IMR-90 (cell line): ENCODE data around the gene AMZ1. TPM values are rescaled to one million over a fixed set of nuclear protein-coding genes. Genes with fewer than 3 reads are reported as not detected.

ENCODE experiments used
- ATAC-seq: fragments of 200-7000 bp; cut with Tn5 transposase; 2 replicates; pipeline ENCODE4 v1.9.1; 2020; ENCODE audit warnings: low read depth, mild to moderate bottlenecking, moderate library complexity
- BruUV-seq: library from RNA; stranded (reverse); fragments of 400-500 nt; replicated peaks from 2 replicates; lab custom pipeline; 2021; lab: Mats Ljungman, UMichigan
- CTCF ChIA-PET: fragments of 300-600 bp; formaldehyde crosslinking; extraction: SDS; loops from one replicate; lab custom pipeline; 2021; ENCODE audit warnings: antibody characterized with exemption; lab: Yijun Ruan, JAX
- POLR2A ChIA-PET: fragments of 300-600 bp; sonication (Branson Sonifier 250); formaldehyde crosslinking; loops from one replicate; lab custom pipeline; 2022; ENCODE audit warnings: antibody characterized with exemption; ENCODE audit not compliant: unreplicated experiment; lab: Charles Lee
- DNase-seq: peaks from one replicate; pipeline ENCODE4 v3.0.0; 2013
- H2AFZ ChIP-seq: replicated peaks from 2 replicates; pipeline ENCODE3; 2013; ENCODE audit warnings: low read length, mild to moderate bottlenecking; ENCODE audit not compliant: poor library complexity
- H2AK5ac ChIP-seq: 2 replicates; pipeline ENCODE4 v1.6.1; 2013; ENCODE audit warnings: low read depth, low read length, inconsistent platforms
- H2AK9ac ChIP-seq: replicated peaks from 2 replicates; pipeline ENCODE3; 2013; ENCODE audit warnings: mild to moderate bottlenecking, low read depth, low read length, moderate library complexity; ENCODE audit not compliant: poor library complexity
- H2BK120ac ChIP-seq: 2 replicates; pipeline ENCODE4 v1.6.1; 2013; ENCODE audit warnings: low read depth, low read length, inconsistent platforms
- H2BK15ac ChIP-seq: 3 replicates; pipeline ENCODE4 v1.6.1; 2013; ENCODE audit warnings: low read depth, low read length, inconsistent platforms
- H2BK20ac ChIP-seq: 2 replicates; pipeline ENCODE4 v1.6.1; 2013; ENCODE audit warnings: low read depth, mild to moderate bottlenecking, inconsistent platforms, low read length, moderate library complexity
- H2BK5ac ChIP-seq: 2 replicates; pipeline ENCODE4 v1.6.1; 2013; ENCODE audit warnings: mild to moderate bottlenecking, low read depth, low read length, inconsistent platforms; ENCODE audit not compliant: poor library complexity, severe bottlenecking
- H3K14ac ChIP-seq: replicated peaks from 2 replicates; pipeline ENCODE4 v1.6.1; 2013; ENCODE audit warnings: low read depth, low read length, inconsistent platforms
- H3K18ac ChIP-seq: 2 replicates; pipeline ENCODE4 v1.6.1; 2013; ENCODE audit warnings: low read depth, low read length, control low read depth
- H3K23ac ChIP-seq: 2 replicates; pipeline ENCODE4 v1.6.1; 2013; ENCODE audit warnings: low read depth, low read length, inconsistent platforms
- H3K27ac ChIP-seq: 2 replicates; pipeline ENCODE4 v1.5.1; 2013; ENCODE audit warnings: mild to moderate bottlenecking, control low read depth, low read length; ENCODE audit not compliant: insufficient read depth
- H3K27me3 ChIP-seq: 2 replicates; pipeline ENCODE4 v1.6.1; 2013; ENCODE audit warnings: low read length; ENCODE audit not compliant: control insufficient read depth, insufficient read depth
- H3K36me3 ChIP-seq: 2 replicates; pipeline ENCODE4 v1.6.1; 2013; ENCODE audit warnings: low read length, mixed read lengths; ENCODE audit not compliant: control insufficient read depth, insufficient read depth
- H3K4ac ChIP-seq: 2 replicates; pipeline ENCODE4 v1.6.1; 2013; ENCODE audit warnings: low read depth, low read length, inconsistent platforms
- H3K4me1 ChIP-seq: 2 replicates; pipeline ENCODE4 v1.6.1; 2013; ENCODE audit warnings: low read length, mixed read lengths; ENCODE audit not compliant: control insufficient read depth, insufficient read depth
- H3K4me2 ChIP-seq: 2 replicates; pipeline ENCODE4 v1.6.1; 2013; ENCODE audit warnings: low read depth, mild to moderate bottlenecking, control low read depth, low read length, moderate library complexity
- H3K4me3 ChIP-seq: 2 replicates; pipeline ENCODE4 v1.5.1; 2013; ENCODE audit warnings: low read depth, mild to moderate bottlenecking, control low read depth, low read length, moderate library complexity; ENCODE audit not compliant: insufficient read depth
- H3K56ac ChIP-seq: 2 replicates; pipeline ENCODE4 v1.6.1; 2013; ENCODE audit warnings: low read length, inconsistent platforms; ENCODE audit not compliant: insufficient read depth; ENCODE audit errors: extremely low read depth
- H3K79me1 ChIP-seq, 2 experiments: 2 replicates each; pipeline ENCODE4 v1.6.1; 2013; ENCODE audit warnings: low read length in 2 of 2, inconsistent platforms in 1 of 2, low read depth in 1 of 2
- H3K9ac ChIP-seq: 2 replicates; pipeline ENCODE4 v1.6.1; 2013; ENCODE audit warnings: low read depth, low read length, control low read depth
- H3K9me1 ChIP-seq: 2 replicates; pipeline ENCODE4 v1.6.1; 2013; ENCODE audit warnings: low read length, inconsistent platforms; ENCODE audit not compliant: insufficient read depth
- H3K9me3 ChIP-seq: 2 replicates; pipeline ENCODE4 v1.6.1; 2013; ENCODE audit warnings: low read length; ENCODE audit not compliant: control insufficient read depth, insufficient read depth
- H4K20me1 ChIP-seq: 2 replicates; pipeline ENCODE4 v1.6.1; 2013; ENCODE audit warnings: low read length, inconsistent platforms; ENCODE audit not compliant: insufficient read depth
- H4K5ac ChIP-seq: 2 replicates; pipeline ENCODE4 v1.6.1; 2013; ENCODE audit warnings: mild to moderate bottlenecking, low read depth, low read length, control low read depth
- H4K8ac ChIP-seq, 2 experiments: 2 replicates each; pipeline ENCODE4 v1.6.1; 2013; ENCODE audit warnings: low read depth in 2 of 2, low read length in 2 of 2, control low read depth in 1 of 2, inconsistent platforms in 1 of 2
- H4K91ac ChIP-seq: 2 replicates; pipeline ENCODE4 v1.6.1; 2013; ENCODE audit warnings: low read depth, low read length, inconsistent platforms; ENCODE audit not compliant: insufficient read depth
- BHLHE40 ChIP-seq: fragments of 150-350 bp; IDR thresholded peaks from 2 replicates; pipeline ENCODE4 v1.6.1; 2016; ENCODE audit warnings: mild to moderate bottlenecking, low read depth, low read length
- CEBPB ChIP-seq: IDR thresholded peaks from 2 replicates; pipeline ENCODE4 v1.6.1; 2012; ENCODE audit warnings: low read depth, low read length, improper control_type of control experiment
- MAZ ChIP-seq: IDR thresholded peaks from 2 replicates; pipeline ENCODE4 v1.6.1; 2012; ENCODE audit warnings: low read depth, mild to moderate bottlenecking, low read length, improper control_type of control experiment, moderate library complexity, borderline replicate concordance
- NFE2L2 ChIP-seq: fragments of 150-350 bp; IDR thresholded peaks from 2 replicates; pipeline ENCODE4 v1.6.1; 2016; ENCODE audit warnings: low read depth, mild to moderate bottlenecking, low read length
- RAD21 ChIP-seq: IDR thresholded peaks from 2 replicates; pipeline ENCODE4 v1.6.1; 2012; ENCODE audit warnings: low read length, improper control_type of control experiment
- RCOR1 ChIP-seq: IDR thresholded peaks from 2 replicates; pipeline ENCODE4 v1.6.1; 2012; ENCODE audit warnings: mild to moderate bottlenecking, low read length, improper control_type of control experiment; ENCODE audit not compliant: insufficient replicate concordance
- RFX5 ChIP-seq: IDR thresholded peaks from 2 replicates; pipeline ENCODE4 v1.8.0; 2012; ENCODE audit warnings: low read depth, mild to moderate bottlenecking, low read length, moderate library complexity
- SMC3 ChIP-seq: fragments of 150-350 bp; IDR thresholded peaks from 2 replicates; pipeline ENCODE4 v1.6.1; 2016; ENCODE audit warnings: low read depth, mild to moderate bottlenecking, antibody characterized with exemption, low read length, moderate library complexity
- WGBS, 2 experiments: methylation state at CpG; one replicate each; pipeline versions ENCODE4 v1.1.5 to v1.1.7; 2013; ENCODE audit warnings: missing lambda C conversion rate in 2 of 2; ENCODE audit not compliant: insufficient read length in 1 of 2; ENCODE audit errors: extremely low coverage in 2 of 2; 5-methylcytosine and 5-hydroxymethylcytosine counted together
- dilution Hi-C: fragments of 300-500 bp; cut with HindIII; formaldehyde crosslinking; loops from one replicate; pipeline ENCODE4 v1.14.3; 2018; ENCODE audit warnings: low sequenced_read_pairs; ENCODE audit not compliant: unreplicated experiment
- in situ Hi-C: fragments of 300-500 bp; cut with MboI; formaldehyde crosslinking; loops from 3 replicates; pipeline ENCODE4 v1.14.3; 2019; ENCODE audit warnings: low sequenced_read_pairs, inconsistent platforms, mixed read lengths
- intact Hi-C: fragments of 100-400 bp; cut with micrococcal nuclease; formaldehyde crosslinking; loops from 2 replicates; pipeline ENCODE4 v1.10.0; 2022
- polyA plus RNA-seq, 3 experiments: library from polyadenylated mRNA; depleted of rRNA; stranded (reverse); fragments of >200 nt; gene quantifications; 2 replicates each; pipeline ENCODE4 v1.2.3, GENCODE V29; 2012; ENCODE audit warnings: low replicate concordance in 1 of 3
- total RNA-seq: library from RNA; depleted of rRNA; stranded (reverse); fragments of >200 nt; gene quantifications from 2 replicates; pipeline ENCODE4 v1.2.3, GENCODE V29; 2012
- TF ChIP-seq, protein P1 (sequence below): fragments of 150-350 bp; IDR thresholded peaks from 2 replicates; pipeline ENCODE4 v1.6.1; 2016; ENCODE audit warnings: low read depth, mild to moderate bottlenecking, low read length, moderate library complexity, borderline replicate concordance
- TF ChIP-seq, protein P2 (sequence below): conservative IDR thresholded peaks from 2 replicates; pipeline ENCODE4 v1.5.1; 2012; ENCODE audit warnings: mild to moderate bottlenecking, low read depth, low read length, improper control_type of control experiment
- TF ChIP-seq, protein P3 (sequence below): fragments of 150-350 bp; IDR thresholded peaks from 2 replicates; pipeline ENCODE4 v1.6.1; 2017; ENCODE audit warnings: mild to moderate bottlenecking, antibody characterized with exemption, low read length, low read depth

Gene AMZ1
- total and polyA plus RNA-seq, 2 of the 4 experiments (the other 2 are of a cell fraction): 0.54 to 1.6 TPM

DNA sequence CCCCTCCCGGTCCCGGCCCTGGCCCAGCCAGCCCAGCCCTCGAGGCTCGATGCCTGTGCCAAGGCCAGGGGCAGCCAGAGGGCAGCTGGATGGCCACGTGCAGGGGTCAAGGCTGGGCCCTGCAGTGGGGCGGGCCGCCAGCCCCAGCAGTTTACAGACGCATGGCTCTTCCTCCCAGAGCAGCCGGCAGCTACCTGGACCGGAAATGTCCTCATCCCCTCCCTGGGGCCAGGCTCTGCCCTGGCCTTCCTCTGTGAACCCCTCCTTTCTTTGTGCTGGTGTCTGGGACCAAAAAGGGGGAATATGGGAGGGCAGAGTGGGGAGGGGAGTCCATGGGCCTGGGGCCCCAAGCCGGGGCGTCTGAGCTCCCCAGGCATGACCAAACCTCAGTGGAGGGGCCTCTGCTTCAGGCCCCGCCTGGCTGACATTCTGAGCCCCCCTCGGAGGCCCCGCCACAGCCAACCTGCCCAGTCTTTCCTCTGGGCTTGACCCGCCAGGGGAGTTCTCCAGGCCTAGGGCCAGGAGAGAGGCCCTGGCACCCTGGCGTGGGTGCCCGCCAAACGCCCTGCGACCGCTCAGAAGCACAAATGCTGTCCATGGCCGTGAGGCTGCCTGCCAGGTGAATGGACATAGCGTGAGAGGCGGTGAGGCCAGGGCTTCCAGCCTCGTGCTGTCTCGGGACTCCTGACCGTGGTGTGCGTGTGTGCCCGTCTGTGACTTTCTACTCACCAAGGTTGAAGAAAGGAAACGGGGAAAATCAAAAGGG is 24.7 kb upstream of the AMZ1 start (continued):
- TF ChIP-seq SMC3: no peak

DNA sequence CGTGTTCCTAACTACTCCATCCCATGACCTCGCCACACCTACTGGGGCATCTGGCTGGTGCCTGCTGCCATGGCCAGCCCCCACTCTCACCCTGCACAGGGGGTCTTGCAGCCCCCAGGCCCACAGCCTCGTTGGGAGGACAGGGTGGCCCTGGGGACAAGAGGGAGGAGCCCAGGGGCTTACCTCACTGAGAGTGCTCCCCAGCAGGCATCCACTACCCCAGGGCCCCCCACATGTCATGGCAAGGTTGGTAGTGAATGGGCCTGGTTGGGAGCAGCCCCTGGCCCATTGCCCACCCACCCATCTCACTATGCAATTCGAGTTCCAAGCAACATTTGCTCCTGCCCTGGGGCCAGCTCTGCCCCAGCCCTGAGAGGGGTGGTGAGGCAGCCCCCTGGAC is 24.0 kb upstream of the AMZ1 start:
- Histone ChIP-seq H3K9ac (no peak overlapping the region), H3K18ac (no peak overlapping the region), H2AK9ac (no peak overlapping the region), H3K4ac (no peak overlapping the region), H2AFZ (no peak overlapping the region), H3K56ac (no peak overlapping the region), H2AK5ac (no peak overlapping the region), H3K9me1 (no peaks in the 10 kb centered on the region), H2BK120ac (no peak overlapping the region), H3K27me3 (no peaks in the 10 kb centered on the region), H3K4me3 (no peak overlapping the region), H4K8ac (no peak overlapping the region), H3K4me1 (peaks cover 5% of the 10 kb centered on the region), H4K20me1 (peaks cover 9% of the 10 kb centered on the region), H3K23ac (no peak overlapping the region), H2BK15ac (no peak overlapping the region), H2BK20ac (no peak overlapping the region), H2BK5ac (no peak overlapping the region), H4K91ac (no peak overlapping the region), H4K5ac (no peak overlapping the region), H3K14ac (no peak overlapping the region), H3K4me2 (no peak overlapping the region), H3K79me1 (peaks cover 0 to 5% of the 10 kb centered on the region in 2 experiments; a peak in 1 of 4 replicates), H3K27ac (no peak overlapping the region), H3K9me3 (peaks cover 5% of the 10 kb centered on the region; the same call in 1 of the 2 replicates), H3K36me3 (peaks cover 25% of the 10 kb centered on the region; the same call in 1 of the 2 replicates)
- in situ Hi-C loops: no loop called here
- ATAC-seq (no peak), DNase-seq (no peak)
- BruUV-seq: no TSS peak
- ChIA-PET CTCF (no interaction called here), POLR2A (no interaction called here)
- dilution Hi-C loops: no loop called here
- WGBS, 2 experiments: 100% methylated on average over 2 of the region's 4 CpGs; no CpG with 5 or more reads in 1 of the 2 experiments
- intact Hi-C loops: no loop called here
- TF ChIP-seq BHLHE40 (no peak), CEBPB (no peak), MAZ (no peak), SMC3 (no peak), RFX5 (no peak), RAD21 (no peak), RCOR1 (no peak), NFE2L2 (no peak)
- TF ChIP-seq, protein P1, sequence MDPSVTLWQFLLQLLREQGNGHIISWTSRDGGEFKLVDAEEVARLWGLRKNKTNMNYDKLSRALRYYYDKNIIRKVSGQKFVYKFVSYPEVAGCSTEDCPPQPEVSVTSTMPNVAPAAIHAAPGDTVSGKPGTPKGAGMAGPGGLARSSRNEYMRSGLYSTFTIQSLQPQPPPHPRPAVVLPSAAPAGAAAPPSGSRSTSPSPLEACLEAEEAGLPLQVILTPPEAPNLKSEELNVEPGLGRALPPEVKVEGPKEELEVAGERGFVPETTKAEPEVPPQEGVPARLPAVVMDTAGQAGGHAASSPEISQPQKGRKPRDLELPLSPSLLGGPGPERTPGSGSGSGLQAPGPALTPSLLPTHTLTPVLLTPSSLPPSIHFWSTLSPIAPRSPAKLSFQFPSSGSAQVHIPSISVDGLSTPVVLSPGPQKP: no peak
- TF ChIP-seq, protein P2, sequence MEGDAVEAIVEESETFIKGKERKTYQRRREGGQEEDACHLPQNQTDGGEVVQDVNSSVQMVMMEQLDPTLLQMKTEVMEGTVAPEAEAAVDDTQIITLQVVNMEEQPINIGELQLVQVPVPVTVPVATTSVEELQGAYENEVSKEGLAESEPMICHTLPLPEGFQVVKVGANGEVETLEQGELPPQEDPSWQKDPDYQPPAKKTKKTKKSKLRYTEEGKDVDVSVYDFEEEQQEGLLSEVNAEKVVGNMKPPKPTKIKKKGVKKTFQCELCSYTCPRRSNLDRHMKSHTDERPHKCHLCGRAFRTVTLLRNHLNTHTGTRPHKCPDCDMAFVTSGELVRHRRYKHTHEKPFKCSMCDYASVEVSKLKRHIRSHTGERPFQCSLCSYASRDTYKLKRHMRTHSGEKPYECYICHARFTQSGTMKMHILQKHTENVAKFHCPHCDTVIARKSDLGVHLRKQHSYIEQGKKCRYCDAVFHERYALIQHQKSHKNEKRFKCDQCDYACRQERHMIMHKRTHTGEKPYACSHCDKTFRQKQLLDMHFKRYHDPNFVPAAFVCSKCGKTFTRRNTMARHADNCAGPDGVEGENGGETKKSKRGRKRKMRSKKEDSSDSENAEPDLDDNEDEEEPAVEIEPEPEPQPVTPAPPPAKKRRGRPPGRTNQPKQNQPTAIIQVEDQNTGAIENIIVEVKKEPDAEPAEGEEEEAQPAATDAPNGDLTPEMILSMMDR: no peak
- TF ChIP-seq, protein P3, sequence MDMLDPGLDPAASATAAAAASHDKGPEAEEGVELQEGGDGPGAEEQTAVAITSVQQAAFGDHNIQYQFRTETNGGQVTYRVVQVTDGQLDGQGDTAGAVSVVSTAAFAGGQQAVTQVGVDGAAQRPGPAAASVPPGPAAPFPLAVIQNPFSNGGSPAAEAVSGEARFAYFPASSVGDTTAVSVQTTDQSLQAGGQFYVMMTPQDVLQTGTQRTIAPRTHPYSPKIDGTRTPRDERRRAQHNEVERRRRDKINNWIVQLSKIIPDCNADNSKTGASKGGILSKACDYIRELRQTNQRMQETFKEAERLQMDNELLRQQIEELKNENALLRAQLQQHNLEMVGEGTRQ: no peak
